GM19372 (cell line): Measurements from ENCODE around the gene SCYGR6.
A peak's percentile ranks its signal among the peaks of the same experiment; 100 is the strongest.
"Not testable (repeated sequence)": the region's sequence is repeated elsewhere in the genome, so short reads cannot be mapped to it uniquely, and the experiment has no call there.

Source experiments
- ATAC-seq: cut with Tn5 transposase; IDR thresholded peaks from one replicate; pipeline ENCODE4 v1.9.1; 2021; ENCODE audit warnings: mild to moderate bottlenecking, low read depth, moderate library complexity; ENCODE audit not compliant: unreplicated experiment

SCYGR6 gene, protein sequence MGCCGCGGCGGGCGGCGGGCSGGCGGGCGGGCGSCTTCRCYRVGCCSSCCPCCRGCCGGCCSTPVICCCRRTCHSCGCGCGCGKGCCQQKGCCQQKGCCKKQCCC

DNA sequence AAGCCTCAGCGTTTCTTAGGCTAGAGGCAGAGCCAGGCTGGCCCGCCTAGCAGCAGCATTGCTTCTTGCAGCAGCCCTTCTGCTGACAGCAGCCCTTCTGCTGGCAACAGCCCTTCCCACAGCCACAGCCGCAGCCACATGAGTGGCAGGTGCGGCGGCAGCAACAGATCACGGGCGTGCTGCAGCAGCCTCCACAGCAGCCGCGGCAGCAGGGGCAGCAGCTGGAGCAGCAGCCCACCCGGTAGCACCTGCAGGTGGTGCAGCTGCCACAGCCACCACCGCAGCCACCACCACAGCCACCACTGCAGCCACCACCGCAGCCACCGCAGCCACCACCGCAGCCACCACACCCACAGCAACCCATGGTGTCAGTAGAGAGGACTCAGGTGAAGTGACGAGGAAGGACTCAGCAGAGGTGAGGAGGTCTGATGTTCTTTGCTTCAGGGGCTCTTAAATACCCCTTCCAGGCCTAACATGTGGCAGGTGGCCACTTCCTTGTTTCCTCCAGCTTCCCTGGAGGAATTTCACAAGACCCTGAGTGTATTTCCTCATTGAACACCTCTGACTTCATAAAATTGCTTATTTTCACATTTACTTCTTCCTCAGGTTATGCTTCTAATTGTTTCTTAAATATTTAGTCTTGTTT, at the start of gene SCYGR6:
Gene SCYGR6 (minus strand): TSS at position 364 of the 646 bp plus-strand sequence. CDS start 0 bp downstream, at position 364.
- ATAC-seq: no peak

DNA sequence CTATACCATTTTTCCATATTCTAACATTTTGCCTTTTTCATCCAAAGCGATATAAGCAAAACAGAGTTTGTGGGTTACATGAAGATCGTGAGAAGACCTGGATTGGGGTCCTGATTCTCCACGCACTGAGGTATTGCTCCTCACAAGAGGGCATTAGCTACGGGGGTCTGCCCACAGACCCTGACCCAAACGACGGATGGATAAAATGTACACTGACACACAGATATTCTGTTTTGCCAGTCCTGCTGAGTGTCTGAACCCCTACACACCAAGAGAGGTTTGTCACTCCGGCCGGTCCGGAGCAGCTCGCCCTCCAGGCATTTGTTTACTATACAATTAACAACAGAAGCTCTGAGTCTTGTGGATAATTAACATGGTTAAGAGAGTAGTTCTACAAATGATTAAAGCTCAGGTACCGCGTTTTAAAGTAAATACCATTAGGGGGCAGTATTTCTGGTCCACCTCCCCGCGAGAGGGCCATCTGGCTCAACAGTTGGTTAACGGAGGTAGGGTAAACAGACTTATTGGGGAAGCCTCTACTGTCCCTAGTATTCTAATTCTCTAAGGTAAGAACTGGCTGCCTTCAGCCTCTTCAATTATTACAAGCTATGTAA, 49.6 kb upstream of the SCYGR6 start:
- ATAC-seq: peak; percentile 73

DNA sequence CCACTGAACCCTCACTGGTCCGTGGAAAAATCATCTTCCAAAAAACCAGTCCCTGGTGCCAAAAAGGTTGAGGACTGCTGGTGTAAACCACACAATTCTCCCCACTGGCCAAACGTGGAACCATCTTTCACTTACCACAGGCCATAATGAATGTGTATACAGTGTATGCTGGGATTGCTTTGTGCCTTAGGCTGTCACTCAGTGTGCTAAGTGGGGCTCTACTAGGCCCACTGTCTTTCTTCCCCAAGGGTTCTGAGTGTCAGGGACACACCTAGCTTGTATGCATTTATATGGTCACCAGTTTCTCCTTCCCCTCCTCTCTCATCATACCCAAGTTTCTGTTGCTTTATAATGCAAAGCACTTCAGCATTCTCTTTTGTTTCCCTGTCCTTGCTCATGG, 48.4 kb upstream of the SCYGR6 start:
- no peak for ATAC-seq

DNA sequence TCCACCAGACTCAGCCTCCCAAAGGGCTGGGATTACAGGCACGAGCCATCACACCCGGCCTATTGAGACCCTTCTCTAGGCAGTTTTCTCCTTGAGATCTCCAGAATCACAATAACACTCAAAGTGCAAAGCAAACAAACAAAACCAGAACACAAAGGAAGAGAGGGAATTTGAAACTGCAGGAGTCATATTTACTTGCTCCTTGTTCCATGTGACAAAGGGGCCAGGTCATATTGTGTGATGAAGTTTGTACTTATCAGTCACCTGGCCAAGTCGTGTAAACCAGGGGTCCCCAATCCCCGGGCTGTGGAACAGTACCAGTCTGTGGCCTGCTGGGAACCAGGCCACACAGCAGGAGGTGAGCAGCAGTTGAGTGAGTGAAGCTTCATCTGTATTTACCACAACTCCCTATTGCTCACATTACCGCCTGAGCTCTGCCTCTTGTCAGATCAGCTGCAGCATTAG, 47.7 kb upstream of the SCYGR6 start:
- no peak for ATAC-seq

DNA sequence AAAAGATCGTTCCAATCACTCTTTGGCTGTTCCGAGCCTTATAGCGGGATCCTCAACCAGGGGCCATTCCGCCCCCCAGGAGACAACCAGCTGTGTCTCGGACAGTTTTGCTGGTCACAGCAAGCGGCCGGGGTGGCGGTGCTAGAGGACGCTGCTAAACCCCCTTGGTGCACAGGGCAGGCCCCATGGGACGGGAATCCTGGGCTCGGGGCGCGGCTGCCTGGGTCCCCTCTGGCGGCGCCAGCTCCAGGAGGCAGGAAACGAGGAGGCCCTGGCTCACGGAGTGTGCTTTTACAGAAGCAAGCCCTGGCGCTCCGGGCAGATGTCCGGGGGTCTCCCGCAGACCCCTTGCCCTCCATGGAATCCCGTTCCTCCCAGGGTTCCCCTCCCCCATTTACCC, 43.3 kb upstream of the SCYGR6 start:
- ATAC-seq: no peak

DNA sequence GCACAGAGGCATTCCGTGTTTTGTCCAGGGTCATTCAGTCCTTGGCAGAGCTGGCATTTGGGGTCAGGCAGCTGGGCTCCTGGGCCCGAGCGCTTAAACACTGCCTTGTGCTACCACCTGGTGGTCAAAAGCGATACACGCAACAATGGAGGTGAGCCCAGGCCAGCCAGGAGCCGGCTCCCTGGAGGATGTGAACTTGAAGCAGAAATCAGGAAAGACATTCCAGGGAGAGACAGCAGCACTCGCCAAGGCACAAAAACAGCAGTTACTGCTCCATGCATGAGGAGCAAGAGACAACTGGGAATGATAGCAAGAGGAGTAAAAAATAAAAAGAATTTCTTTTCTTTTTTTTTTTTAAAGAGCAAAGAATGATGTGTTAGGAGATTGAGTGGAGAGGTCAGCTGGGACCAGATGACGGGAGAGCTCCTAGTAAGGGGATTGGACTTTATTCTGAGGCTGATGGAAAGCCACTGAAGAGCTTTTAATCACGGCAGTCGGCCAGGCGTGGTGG, 41.9 kb upstream of the SCYGR6 start:
- ATAC-seq: peak; percentile 97

DNA sequence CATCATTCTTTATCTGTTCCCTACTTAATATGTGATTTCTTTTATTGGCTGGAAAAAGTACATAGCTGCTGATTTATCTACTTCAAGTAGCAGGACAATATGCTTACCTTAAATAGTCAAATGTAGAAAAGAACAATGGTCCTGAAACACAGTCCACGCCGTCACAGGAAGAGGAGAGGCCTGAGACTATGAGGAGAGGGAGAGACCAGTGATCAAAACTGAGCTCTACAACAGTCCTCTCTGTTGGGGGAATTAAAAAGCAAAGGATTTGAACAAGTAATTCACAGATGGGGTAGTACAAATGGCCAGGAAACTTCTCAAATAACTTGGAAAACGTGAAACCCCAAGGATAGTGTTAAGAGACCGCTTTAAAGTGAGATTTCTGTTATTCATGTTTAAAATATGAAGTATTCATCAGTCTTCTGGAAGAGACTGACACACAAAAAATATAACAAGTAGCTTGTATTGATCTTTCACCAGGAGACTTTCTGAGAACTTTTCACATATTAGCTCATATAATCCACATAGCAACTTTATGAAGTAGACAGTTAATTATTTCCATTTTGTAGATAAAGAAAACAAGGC, 41.3 kb upstream of the SCYGR6 start:
- peak; percentile 28 for ATAC-seq

DNA sequence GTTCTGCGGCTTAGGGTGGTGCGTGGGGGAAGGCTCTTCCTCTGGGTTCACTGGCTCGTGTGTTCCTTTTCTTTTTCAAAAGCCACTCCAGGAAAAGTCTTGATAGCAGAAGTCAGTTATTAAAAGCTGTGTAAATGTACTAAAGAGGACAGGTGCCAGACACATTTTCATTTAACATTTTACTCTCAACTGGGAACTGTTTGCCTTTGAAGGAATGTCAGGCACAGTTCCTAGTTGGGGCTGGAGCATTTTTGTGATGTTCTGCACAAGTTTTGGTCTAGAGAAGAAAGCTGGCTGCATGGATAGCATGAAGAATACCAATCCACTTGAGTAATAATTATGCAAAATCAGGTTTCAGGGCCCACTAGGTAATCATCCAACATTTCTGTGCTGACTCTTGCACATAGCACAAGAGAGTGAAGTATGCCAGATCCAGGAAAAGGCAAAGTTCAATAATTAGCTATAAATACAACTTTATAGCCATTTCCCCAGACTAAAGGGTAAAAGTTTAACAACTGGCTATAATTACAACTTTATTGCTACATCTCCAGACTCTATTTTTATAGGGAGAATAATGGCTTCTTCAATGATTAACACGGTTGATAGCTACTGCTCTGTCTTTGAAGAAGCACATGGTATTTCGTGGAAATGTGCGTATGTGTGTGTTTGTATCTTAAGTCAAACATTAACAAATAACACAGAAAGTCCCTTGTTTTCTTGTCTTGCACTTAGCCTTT, 37.4 kb upstream of the SCYGR6 start:
- no peak for ATAC-seq

DNA sequence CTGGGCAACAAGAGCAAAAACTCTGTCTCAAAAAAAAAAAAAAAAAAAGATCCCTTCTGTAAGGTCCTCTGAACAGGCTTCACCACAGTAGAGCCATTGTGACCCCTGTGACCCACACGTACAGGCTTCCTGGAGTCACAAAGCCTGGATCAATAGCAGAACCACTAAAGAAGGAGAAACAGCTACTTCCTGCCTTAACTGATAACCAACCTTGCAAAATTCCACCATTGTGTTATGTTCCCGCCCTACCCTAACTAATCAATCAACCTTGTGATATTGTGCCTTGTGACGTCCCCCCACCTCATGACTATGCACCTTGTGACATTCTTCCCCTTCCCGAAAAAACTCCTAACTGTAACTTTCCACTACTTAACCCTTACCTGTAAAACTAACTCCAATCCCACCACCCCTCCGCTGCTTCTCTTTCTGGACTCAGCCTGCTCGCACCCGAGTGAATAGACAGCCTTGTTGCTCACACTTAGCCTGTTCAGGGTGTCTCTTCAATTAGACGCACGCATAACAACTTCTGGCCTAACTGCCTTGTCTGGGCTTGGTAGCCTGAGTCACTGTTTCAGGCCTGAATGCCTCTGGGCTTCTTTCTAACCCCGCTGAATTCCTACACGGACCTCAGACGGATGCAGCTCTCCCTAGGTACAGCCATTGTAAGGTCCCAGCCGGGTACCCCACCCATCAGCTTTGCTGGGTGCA, 35.0 kb upstream of the SCYGR6 start:
- no peak for ATAC-seq

DNA sequence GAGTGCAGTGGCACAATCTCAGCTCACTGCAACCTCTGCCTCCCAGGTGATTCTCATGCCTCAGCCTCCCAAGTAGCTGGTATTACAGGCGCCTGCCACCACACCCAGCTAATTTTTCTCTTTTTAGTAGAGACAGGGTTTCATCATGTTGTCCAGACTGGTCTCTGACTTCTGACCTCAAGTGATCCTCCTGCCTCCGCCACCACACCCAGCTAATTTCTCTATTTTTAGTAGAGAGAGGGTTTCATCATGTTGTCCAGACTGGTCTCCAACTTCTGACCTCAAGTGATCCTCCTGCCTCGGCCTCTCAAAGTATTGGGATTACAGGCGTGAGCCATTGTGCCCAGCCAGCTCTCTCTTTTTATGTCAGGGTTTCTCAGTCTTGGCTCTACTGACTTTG, 31.7 kb upstream of the SCYGR6 start:
- not testable (repeated sequence) for ATAC-seq

DNA sequence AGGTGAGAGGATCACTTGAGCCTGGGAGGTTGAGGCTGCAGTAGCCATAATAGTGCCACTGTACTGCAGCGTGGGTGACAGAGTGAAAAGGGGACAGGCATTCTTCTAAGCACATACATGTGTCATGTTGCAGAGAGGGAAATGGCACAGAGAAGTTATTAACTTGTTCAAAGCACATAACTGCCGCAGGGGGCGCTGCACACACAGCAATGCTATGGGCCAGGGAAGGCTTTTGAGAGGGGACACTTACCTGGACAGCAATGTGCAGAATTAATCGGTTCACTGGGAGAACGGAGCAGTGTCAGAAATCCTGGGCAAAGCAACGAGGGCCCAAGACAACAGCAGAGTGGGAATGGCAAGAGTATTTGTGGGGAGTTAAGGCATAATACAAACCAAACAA, 23.5 kb upstream of the SCYGR6 start:
- ATAC-seq: no peak

DNA sequence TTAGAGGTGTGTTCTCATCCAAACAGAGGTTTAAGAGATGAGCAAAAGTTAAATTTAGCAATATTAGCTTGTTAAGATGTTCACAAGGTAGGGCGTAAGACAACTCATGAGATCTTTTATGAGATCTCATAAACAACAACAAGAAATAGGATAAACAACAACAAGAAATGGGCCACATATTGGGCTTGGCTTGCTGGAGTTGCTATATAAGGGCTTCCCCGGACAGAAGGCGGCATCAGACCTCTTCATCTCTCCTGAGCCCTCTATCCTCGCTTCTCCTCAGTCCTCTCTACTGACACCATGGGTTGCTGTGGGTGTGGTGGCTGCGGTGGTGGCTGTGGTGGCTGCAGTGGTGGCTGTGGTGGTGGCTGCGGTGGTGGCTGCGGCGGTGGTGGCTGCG, 21.0 kb upstream of the SCYGR6 start, which contains the start of gene SCYGR8:
Gene SCYGR8 (plus strand): TSS at position 301 of the 400 bp plus-strand sequence. CDS start 0 bp downstream, at position 301.
- ATAC-seq: no peak

DNA sequence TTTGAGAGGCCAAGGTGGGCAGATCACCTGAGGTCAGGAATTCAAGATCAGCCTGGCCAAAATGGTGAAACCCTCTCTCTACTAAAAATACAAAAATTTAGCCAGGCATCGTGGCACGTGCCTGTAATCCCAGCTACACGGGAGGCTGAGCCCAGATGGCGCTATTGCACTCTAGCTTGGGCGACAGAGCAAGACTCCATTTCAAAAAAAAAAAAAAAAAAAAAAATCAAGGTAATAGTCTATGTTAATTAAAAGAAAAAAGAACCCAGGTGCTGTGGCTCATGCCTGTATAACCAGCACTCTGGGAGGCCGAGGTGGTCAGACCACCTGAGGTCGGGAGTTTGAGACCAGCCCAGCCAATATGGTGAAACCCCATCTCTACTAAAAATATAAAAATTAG, 16.1 kb upstream of the SCYGR6 start:
- ATAC-seq: not testable (repeated sequence)

DNA sequence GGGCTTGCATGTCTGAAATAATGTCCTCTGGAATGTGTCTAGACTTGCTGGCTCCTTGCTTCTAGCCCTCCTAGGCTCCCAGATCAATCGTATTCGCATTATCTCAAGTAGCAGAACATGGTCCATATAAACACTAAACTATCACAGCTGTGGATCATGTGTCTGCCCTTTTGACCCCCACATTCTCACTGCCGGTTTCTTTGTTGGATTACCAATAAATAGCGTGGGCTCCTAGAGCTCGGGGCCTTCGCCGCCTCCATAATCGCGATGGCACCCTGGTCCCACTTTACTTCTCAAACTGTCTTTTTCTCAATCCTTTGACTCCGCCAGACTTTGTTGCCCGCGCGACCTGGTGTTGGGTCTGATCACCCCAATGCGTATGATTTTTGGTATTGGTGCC, 14.8 kb upstream of the SCYGR6 start:
- ATAC-seq: no peak

DNA sequence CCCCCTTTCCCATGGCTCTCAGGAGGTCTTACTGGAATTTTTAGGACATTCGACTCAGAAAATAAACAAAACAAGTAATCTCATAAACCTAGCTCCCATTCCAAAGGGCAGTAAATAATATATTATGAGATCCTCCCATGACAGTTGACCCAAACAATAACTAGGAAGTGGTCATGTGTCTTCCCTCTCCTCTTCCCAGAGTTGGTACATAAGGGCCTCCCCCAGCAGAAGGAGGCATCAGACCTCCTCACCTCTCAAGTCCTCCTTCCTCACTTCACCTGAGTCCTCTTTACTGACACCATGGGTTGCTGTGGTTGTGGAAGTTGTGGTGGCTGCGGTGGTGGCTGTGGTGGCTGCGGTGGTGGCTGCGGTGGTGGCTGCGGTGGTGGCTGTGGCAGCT, 3.5 kb upstream of the SCYGR6 start, which contains the start of gene SCYGR7:
Gene SCYGR7 (plus strand): TSS at position 301 of the 400 bp plus-strand sequence. CDS start 0 bp downstream, at position 301.
- ATAC-seq: no peak

DNA sequence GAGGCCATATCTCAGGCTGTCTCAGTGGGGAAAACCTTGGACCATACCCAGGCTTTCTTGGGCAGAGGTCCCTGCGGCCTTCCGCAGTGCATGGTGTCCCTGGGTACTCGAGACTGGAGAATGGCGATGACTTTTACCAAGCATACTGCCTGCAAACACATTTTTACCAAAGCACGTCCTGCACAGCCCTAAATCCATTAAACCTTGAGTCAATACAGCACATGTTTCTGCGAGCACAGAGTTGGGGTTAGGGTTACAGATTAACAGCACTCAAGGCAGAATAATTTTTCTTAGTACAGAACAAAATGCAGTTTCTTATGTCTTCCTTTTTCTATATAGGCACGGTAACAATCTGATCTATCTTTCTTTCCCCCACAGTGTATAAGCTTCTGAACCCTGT, 1.7 kb downstream of the SCYGR6 start:
- ATAC-seq: not testable (repeated sequence)

DNA sequence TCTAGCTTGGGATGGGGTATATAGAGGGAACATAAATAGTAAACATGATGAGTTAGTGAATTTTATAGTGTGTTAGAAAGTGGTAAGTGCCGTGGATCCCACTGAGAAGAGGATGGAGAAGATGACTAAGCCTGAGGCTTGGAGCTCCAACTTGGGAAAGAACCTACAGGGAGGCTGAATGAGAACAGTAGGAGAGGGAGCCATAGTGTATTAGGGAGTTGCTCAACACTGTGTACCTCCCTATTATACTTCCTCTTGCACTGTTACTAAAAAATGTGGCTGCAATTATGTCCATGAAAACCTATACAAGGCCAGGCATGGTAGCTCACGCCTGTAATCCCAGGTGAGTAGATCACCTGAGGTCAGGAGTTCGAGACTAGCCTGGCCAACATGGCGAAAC, 3.9 kb downstream of the SCYGR6 start:
- ATAC-seq: no peak

DNA sequence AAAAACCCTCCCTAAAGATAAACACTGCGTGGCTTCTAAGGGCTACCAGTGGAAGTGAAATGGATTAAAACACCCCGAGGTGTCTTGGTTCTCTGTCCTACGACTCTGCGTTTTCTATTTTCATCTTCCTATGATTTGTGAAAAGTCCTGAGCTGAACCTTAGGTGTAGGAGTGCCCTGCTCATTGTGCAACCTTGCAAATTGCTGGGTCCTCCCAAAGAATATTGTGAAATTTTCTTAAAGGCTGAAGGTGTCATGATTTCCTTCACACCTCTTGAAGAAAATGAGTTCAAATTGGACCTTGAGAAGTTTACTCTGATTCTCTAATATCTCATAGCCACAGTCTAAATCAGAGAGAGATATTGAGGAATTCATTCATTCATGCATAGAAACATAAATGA, 4.9 kb downstream of the SCYGR6 start:
- ATAC-seq: no peak

DNA sequence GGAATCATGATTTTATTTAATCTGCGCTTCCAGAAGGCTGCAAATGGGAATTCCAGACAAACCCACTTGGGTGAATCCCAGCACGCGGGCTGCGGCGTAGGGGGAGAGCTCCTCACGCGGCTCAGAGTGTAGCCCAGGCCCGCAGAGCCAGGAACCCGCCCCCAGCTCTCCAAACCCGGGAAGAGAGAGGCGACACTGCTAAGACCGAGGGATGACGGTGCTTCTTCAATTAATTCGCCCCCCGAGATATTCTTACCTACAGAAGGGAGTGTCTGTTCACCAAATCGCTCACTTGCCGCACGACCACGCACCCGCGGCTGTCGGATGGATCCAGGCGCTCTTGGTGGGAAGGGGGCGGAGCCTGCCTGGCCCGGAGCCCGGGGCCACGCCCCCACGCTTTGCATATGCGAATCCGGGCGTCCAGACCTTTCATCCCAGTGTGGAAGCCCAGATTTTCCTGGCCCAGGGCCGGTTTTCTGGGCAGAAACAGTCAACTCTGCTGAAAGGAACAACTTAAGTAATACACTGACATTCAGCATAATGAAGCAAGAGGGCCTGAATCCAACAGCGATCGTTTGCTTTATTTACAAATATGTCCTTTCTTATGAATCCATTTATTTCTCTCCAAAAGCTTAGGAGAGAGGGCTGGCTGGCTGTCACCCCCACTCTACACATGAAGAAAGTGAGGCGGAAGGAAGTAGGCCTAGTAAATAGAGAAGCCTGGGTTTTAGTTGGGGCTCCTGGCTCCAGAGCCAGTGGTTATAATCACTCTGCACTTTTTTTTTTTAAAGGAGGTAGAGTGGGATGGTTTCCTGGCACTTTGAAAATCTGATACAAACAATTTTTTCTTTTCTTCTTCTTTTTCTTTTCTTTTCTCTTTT, 6.6 kb downstream of the SCYGR6 start, which contains the start of gene SLC19A3:
Gene SLC19A3 (minus strand): TSS at position 342 of the 881 bp plus-strand sequence. CDS start 15,710 bp downstream, outside the sequence.
- no peak for ATAC-seq
